Stomach (tissue), 4 donors: ENCODE results near the gene SLC16A5.

Experiments
- CTCF ChIP-seq, 7 experiments: fragments of 450-650 bp in 4 of 7; fragments of 200-600 bp in 3 of 7; sonication (generic) in 3 of 7; IDR thresholded peaks; one replicate each; pipeline ENCODE4 v1.5.1; 2016 to 2019; ENCODE audit warnings: antibody characterized with exemption in 7 of 7, control low read depth in 2 of 7, mild to moderate bottlenecking in 1 of 7
- EP300 ChIP-seq: sonication (generic); formaldehyde crosslinking; IDR thresholded peaks from one replicate; pipeline ENCODE4 v1.6.1; 2017; ENCODE audit warnings: antibody characterized with exemption
- POLR2A ChIP-seq, 4 donors: fragments of 450-650 bp; IDR thresholded peaks; one replicate each; pipeline ENCODE4 v1.6.1; 2016; ENCODE audit warnings: antibody characterized with exemption in 4 of 4, control low read depth in 2 of 4, mild to moderate bottlenecking in 1 of 4, moderate library complexity in 1 of 4
- POLR2AphosphoS5 ChIP-seq, 3 donors: sonication (generic); formaldehyde crosslinking; IDR thresholded peaks; one replicate each; pipeline ENCODE4 v1.6.1; 2016; ENCODE audit warnings: antibody characterized with exemption in 3 of 3

- TF ChIP-seq CTCF (IDR thresholded peaks at IDR 0.05) (no peak), POLR2A (IDR thresholded peaks at IDR 0.05) (no peak), POLR2AphosphoS5 (IDR thresholded peaks at IDR 0.05) (peak in 1 of 3 donors; percentile 23), EP300 (no peak)
Observed at GRCh38 chr17:75086496-75087181, 1.1 kb upstream of the SLC16A5 start.
